NT2/D1 (cell line): ENCODE data around the gene FAIM2.

Experiments used
- DNase-seq: peaks from one replicate; pipeline ENCODE4 v3.0.0-alpha.2; 2011; ENCODE audit warnings: low read depth, low spot score
- H3K27me3 ChIP-seq: 2 replicates; pipeline ENCODE4 v1.6.0; 2011; ENCODE audit warnings: mild to moderate bottlenecking; ENCODE audit not compliant: insufficient read length, insufficient read depth
- H3K36me3 ChIP-seq: 2 replicates; pipeline ENCODE4 v1.6.1; 2011; ENCODE audit warnings: mild to moderate bottlenecking, low read length, mixed read lengths; ENCODE audit not compliant: insufficient read depth, insufficient read length
- H3K4me1 ChIP-seq: 2 replicates; pipeline ENCODE4 v1.5.1; 2011; ENCODE audit not compliant: insufficient read depth, insufficient read length
- H3K4me3 ChIP-seq: 2 replicates; pipeline ENCODE4 v1.5.1; 2011; ENCODE audit warnings: low read depth; ENCODE audit not compliant: insufficient read length
- H3K9ac ChIP-seq: 2 replicates; pipeline ENCODE4 v1.6.0; 2011; ENCODE audit warnings: low read depth; ENCODE audit not compliant: insufficient read length
- H3K9me3 ChIP-seq: 2 replicates; pipeline ENCODE4 v1.5.1; 2011; ENCODE audit warnings: mild to moderate bottlenecking, low read length; ENCODE audit not compliant: insufficient read depth
- SUZ12 ChIP-seq: IDR thresholded peaks from 2 replicates; pipeline ENCODE4 v1.6.1; 2011; ENCODE audit not compliant: insufficient read length, insufficient read depth; ENCODE audit errors: extremely low read depth
- YY1 ChIP-seq: IDR thresholded peaks from 2 replicates; pipeline ENCODE4 v1.6.1; 2011; ENCODE audit not compliant: insufficient read length, insufficient read depth
- ZNF274 ChIP-seq: IDR thresholded peaks from 2 replicates; pipeline ENCODE4 v1.6.1; 2011; ENCODE audit warnings: mild to moderate bottlenecking, low read depth, low read length

The FAIM2 gene

DNA sequence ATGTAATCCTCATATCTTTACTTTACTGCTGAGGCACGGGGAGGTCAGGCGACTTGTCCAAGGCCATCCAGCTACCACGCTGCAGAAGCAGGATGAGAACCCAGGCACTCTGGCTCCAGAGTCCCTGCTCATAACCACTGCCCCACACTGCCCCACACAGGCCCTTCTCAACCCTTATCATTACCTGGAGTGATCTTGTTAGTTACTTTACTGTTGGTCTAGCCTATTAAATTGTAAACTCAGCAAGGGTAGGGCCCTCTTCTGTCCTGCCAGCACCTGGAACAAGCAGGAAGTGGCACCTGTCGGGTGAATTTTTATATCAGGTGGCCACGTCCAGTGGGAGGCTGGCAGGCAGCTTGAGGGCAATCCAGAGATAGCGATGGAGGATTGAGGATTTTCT is 12.2 kb downstream of the FAIM2 start:
- no peak for DNase-seq
- 0 out of 2 replicates have a peak, but pooled peaks cover 6% of the 10 kb centered on the region for H3K9me3 ChIP-seq
- no peak for TF ChIP-seq YY1
- TF ChIP-seq ZNF274, result no peak
- no peak for TF ChIP-seq SUZ12
- H3K27me3 ChIP-seq, result no peaks in the 10 kb centered on the region
- H3K36me3 ChIP-seq, result no peaks in the 10 kb centered on the region
- H3K9ac ChIP-seq, result no peak overlapping the region
- no peak overlapping the region for H3K4me3 ChIP-seq
- peaks cover 40% of the 10 kb centered on the region for H3K4me1 ChIP-seq

DNA sequence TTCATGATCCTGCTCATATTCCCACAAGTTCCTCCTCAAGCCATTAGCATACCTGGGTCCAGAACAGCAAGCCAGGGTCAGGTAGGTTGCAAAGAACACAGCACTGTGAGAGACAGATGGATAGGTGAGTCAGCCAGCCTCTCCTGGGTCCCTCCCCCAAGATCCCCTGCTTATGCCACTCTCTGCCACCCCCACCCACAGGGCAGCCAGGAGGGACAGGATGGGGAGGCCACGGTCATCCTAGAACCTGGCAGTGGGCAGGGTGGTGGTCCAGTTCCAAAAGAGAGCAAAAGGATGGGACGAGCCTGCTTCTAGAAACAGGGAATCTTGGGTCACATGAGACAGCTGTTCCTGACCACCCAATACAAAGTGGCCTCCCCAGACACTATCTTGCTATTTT is 12.7 kb downstream of the FAIM2 start:
- no peak overlapping the region for H3K4me3 ChIP-seq
- H3K9me3 ChIP-seq, result 0 out of 2 replicates have a peak, but pooled peaks cover 6% of the 10 kb centered on the region
- peaks cover 41% of the 10 kb centered on the region for H3K4me1 ChIP-seq
- no peaks in the 10 kb centered on the region for H3K36me3 ChIP-seq
- no peak for DNase-seq
- no peak for TF ChIP-seq YY1
- TF ChIP-seq ZNF274, result no peak
- TF ChIP-seq SUZ12, result no peak
- no peak overlapping the region for H3K9ac ChIP-seq
- no peaks in the 10 kb centered on the region for H3K27me3 ChIP-seq

DNA sequence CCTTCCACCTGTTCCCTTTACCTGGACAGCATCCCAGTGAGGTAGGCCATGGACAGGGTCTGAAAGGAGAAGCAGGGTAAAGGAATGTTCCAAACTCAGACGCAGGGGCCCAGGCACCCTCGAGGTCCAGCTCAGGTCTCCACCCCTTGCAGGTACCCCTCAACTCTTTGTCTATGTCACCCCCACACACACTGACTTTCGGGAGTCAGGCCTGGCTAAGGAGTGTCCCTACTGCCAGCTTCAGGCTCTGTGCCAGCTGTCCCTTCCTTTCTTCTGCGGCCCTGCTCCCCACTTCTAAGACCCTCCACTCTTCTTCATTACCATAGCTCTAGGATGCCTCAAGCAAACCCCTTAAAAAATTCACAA is 13.6 kb downstream of the FAIM2 start:
- TF ChIP-seq YY1, result no peak
- no peak for TF ChIP-seq SUZ12
- no peak for TF ChIP-seq ZNF274
- Histone ChIP-seq H3K36me3 (no peaks in the 10 kb centered on the region), H3K9me3 (0 out of 2 replicates have a peak, but pooled peaks cover 6% of the 10 kb centered on the region), H3K9ac (no peak overlapping the region), H3K27me3 (no peaks in the 10 kb centered on the region), H3K4me1 (peaks cover 41% of the 10 kb centered on the region), H3K4me3 (no peak overlapping the region)
- no peak for DNase-seq

DNA sequence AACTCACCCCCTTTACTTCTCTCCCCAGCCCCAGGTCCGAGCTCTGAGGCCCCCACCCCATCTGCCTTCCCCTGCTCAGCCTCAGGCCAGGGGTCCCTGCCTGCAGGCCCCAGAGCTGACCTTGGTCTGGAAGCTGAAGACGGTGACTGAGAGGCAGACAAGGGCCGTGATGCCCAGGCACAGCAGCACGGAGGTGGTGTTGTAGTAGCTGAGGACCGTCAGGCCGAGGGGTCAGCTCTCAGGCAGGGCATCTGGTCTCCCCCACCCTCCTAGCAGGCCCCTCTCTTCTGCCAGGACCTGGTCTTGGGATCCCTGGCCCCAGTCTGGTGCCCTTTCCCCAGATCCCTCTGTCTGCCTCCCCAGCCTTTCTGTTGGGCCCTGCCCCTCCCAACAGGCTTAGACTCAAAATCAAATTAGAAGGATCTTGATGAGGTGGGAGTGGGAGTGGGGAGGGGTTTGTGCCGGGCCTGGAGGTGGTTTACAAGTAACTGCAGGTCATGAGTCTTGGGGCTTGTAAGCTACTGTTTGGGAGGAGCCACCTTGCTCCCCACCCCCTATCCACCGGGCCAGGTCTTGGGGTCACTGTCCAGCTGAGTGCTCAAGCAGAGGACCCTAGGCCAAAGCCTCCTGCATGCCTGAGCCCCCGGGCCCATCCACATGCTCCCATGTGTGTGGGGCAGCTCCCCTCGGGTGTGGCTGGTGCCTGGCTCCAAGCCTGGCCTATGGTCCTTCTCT is 14.2 kb downstream of the FAIM2 start:
- Histone ChIP-seq H3K9ac (no peak overlapping the region), H3K27me3 (no peaks in the 10 kb centered on the region), H3K4me1 (peaks cover 39% of the 10 kb centered on the region), H3K4me3 (no peak overlapping the region), H3K36me3 (no peaks in the 10 kb centered on the region), H3K9me3 (0 out of 2 replicates have a peak, but pooled peaks cover 6% of the 10 kb centered on the region)
- no peak for DNase-seq
- no peak for TF ChIP-seq SUZ12

DNA sequence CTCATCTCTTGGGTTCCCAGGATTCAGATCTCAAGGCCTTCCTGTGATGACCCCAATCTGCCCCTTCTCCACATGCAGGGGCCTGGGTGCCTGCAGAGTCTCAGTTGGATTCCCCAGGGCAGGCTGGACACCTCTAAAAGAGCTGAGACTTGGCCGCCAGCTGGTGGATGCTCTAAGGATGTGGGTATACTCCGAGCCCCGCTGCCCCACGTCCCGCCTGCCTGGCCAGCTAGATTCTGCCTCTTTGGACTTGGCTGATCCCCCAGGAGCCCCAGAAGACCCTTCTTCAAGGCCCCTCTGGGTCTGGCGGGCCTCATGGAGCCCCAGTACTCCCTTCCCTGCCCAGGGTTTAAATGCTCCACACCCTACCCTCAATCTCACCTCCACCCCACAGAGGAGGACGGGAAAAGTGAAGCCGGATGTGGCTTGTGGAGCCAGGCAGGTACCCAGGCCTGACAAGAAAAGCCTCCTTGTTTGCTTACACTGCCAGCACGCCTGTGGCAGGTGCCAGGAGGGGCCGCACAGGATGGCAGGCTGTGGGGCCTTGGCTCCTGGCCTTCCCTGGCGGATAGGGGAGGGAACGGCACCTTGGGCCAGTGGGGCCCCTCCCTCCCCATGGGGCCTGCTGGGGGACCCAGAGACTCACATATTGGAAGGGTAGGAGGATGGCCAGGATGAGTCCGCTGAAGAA is 15.1 kb downstream of the FAIM2 start:
- H3K4me3 ChIP-seq, result no peak overlapping the region
- H3K27me3 ChIP-seq, result no peaks in the 10 kb centered on the region
- H3K4me1 ChIP-seq, result peaks cover 36% of the 10 kb centered on the region
- no peak for DNase-seq
- TF ChIP-seq ZNF274 (no peak), SUZ12 (no peak), YY1 (no peak)
- H3K36me3 ChIP-seq, result no peaks in the 10 kb centered on the region
- H3K9ac ChIP-seq, result no peak overlapping the region
- 0 out of 2 replicates have a peak, but pooled peaks cover 1% of the 10 kb centered on the region for H3K9me3 ChIP-seq

DNA sequence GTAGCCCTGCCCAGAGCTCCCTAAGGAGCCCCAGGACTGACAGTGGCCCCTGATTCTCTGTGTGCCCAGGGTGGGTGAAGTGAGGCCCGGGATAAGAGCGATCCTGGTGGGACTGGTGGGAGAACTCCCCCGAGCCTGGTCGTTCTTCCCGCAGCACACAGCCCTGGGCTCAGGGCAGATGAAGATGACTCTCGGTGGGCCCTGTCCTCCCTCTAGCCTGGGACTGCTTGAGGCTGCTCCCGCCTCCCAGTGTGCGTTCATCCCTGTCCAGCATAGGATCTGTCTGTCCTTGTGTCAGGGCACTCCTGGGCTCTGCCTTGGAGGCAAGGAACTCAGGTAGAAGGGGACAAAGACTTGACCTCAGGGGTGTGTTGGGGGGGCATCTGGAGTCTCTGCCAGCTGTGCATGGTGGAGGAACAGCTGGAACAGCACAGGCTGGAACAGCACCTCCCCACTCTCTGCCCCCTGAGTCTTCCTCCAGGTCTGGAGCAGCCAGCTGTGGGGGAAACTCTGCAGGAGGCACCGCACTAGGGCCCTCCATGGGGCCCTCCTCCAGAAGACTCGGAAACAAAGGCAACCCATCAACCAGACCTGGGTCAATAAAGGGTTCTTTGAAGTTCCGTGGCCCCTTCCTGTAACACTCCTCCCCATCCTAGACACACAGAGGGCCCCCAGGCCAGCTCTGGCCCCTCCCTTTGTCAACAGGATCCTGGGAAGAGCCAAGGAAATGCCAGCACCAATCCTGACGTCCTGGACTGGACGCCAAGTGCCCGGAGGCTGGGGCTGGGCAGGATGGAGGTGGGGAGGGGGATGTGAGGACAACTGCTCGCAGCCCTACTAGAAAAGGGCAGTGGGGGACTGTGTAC is 15.9 kb downstream of the FAIM2 start:
- Histone ChIP-seq H3K36me3 (no peaks in the 10 kb centered on the region), H3K9ac (no peak overlapping the region), H3K27me3 (no peaks in the 10 kb centered on the region), H3K4me3 (no peak overlapping the region), H3K4me1 (peaks cover 41% of the 10 kb centered on the region), H3K9me3 (no peaks in the 10 kb centered on the region)
- DNase-seq, result no peak
- TF ChIP-seq ZNF274, result no peak
- no peak for TF ChIP-seq YY1
- no peak for TF ChIP-seq SUZ12

DNA sequence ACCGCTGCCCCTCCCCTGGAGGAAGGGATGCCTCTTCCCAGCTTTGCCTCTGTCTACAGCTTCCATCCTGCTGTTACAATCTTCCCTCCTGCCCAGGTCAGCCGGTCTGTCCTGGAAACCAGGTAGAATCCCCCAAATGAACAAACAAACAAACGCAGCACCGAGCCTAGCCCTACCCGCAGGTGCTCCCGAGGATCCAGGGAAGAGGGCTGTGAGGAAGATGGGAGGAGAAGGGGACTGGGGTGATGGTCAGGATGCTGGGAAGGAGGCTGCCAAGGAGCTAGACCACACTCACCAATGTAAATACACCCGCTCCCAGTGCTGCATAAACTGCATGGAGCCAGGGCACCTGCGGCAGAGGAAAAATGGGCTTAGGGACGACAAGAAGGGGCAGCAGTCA is 16.6 kb downstream of the FAIM2 start:
- H3K9ac ChIP-seq, result no peak overlapping the region
- DNase-seq, result no peak
- H3K9me3 ChIP-seq, result no peaks in the 10 kb centered on the region
- H3K4me3 ChIP-seq, result no peak overlapping the region
- TF ChIP-seq YY1 (no peak), ZNF274 (no peak), SUZ12 (no peak)
- no peaks in the 10 kb centered on the region for H3K27me3 ChIP-seq
- peaks cover 45% of the 10 kb centered on the region for H3K4me1 ChIP-seq
- H3K36me3 ChIP-seq, result no peaks in the 10 kb centered on the region
